ENCODE results near the gene NLRC4.

GRCh38 chr2:32200814-32201213, 63.9 kb downstream of the NLRC4 start:
- TF ChIP-seq EZH2 (IDR thresholded peaks at IDR 0.05; ENCODE audit: low read depth, low read length, severe bottlenecking), result no peak
- no peak for TF ChIP-seq CTCF (IDR thresholded peaks at IDR 0.05; ENCODE audit: control extremely low read depth in 1 of 3, insufficient read depth in 1 of 3, low read depth in 1 of 3, low read length in 3 of 3)

Data from H1 (cell line).